ENCODE results near the gene DENND5A.

The DENND5A gene

DNA sequence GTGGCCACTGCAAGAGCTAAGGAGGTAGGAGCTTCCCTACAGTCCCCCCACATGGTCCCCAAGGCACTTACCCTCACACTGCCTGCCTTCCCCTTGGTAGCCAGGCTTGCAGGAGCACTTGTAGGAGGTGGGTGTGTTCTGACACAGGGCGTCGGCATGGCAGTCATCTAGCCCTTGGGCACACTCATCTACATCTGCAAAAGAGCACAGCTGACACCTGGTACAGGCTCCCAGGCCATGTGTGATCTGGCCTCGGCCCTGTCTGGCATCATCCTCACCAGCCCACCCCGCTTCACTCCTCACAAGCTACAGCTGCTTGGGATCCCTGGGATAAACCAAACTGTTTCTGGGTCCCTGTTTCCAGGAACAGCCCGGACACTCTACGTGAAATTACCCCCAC lies 175.5 kb downstream of the DENND5A start:
- H3K4me1 ChIP-seq (ENCODE audit: control insufficient read depth, low read length), result no peaks in the 10 kb centered on the region
- no peaks in the 10 kb centered on the region for H4K20me1 ChIP-seq (ENCODE audit: control insufficient read depth, insufficient read depth, low read depth, low read length)
- no peaks in the 10 kb centered on the region for H3K79me2 ChIP-seq (ENCODE audit: control insufficient read depth, low read length)
- no peak overlapping the region for H3K4me2 ChIP-seq (ENCODE audit: low read length)
- no peaks in the 10 kb centered on the region for H3K36me3 ChIP-seq (ENCODE audit: control insufficient read depth, low read length)
- H3K4me3 ChIP-seq (ENCODE audit: low read length), result no peak overlapping the region
- H3K27me3 ChIP-seq (ENCODE audit: control insufficient read depth, low read length), result peaks cover 48% of the 10 kb centered on the region
- H3K9me2 ChIP-seq (replicated peaks; ENCODE audit: control insufficient read depth, low read length), result no peaks in the 10 kb centered on the region
- no peak overlapping the region for H3K27ac ChIP-seq (ENCODE audit: low read depth, low read length)
- H3K9me3 ChIP-seq (ENCODE audit: control insufficient read depth, insufficient read depth, low read length), result no peaks in the 10 kb centered on the region
- no peaks in the 10 kb centered on the region for H3F3A ChIP-seq (ENCODE audit: control insufficient read depth, insufficient read depth)
- TF ChIP-seq, protein P1, sequence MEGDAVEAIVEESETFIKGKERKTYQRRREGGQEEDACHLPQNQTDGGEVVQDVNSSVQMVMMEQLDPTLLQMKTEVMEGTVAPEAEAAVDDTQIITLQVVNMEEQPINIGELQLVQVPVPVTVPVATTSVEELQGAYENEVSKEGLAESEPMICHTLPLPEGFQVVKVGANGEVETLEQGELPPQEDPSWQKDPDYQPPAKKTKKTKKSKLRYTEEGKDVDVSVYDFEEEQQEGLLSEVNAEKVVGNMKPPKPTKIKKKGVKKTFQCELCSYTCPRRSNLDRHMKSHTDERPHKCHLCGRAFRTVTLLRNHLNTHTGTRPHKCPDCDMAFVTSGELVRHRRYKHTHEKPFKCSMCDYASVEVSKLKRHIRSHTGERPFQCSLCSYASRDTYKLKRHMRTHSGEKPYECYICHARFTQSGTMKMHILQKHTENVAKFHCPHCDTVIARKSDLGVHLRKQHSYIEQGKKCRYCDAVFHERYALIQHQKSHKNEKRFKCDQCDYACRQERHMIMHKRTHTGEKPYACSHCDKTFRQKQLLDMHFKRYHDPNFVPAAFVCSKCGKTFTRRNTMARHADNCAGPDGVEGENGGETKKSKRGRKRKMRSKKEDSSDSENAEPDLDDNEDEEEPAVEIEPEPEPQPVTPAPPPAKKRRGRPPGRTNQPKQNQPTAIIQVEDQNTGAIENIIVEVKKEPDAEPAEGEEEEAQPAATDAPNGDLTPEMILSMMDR (IDR thresholded peaks at IDR 0.05; ENCODE audit: low read depth, low read length, poor library complexity, severe bottlenecking), result no peak

DNA sequence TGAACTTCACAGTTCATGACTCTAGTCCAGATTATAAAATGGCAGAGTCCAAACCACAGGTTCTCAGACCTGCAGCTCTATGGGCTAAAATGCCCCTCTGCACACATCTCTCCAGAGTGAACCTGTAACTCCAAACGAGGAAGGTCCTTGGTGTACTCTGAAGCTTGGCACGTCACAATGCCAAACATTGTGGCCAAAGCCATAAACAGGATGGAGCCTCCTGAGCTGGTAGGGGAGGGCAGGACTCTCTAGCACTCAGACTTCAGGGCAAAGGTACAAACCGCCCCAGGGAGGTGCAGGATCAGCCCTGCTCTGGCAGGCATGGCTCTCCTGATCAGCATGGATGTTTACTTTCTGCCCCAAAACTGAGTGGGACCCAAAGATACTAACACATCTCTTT lies 176.1 kb downstream of the DENND5A start:
- Histone ChIP-seq H3K4me3 (ENCODE audit: low read length) (no peak overlapping the region), H3K79me2 (ENCODE audit: control insufficient read depth, low read length) (no peaks in the 10 kb centered on the region), H3K4me2 (ENCODE audit: low read length) (no peak overlapping the region), H3F3A (ENCODE audit: control insufficient read depth, insufficient read depth) (no peaks in the 10 kb centered on the region), H3K27me3 (ENCODE audit: control insufficient read depth, low read length) (peaks cover 48% of the 10 kb centered on the region), H4K20me1 (ENCODE audit: control insufficient read depth, insufficient read depth, low read depth, low read length) (no peaks in the 10 kb centered on the region), H3K27ac (ENCODE audit: low read depth, low read length) (no peak overlapping the region), H3K9me3 (ENCODE audit: control insufficient read depth, insufficient read depth, low read length) (no peaks in the 10 kb centered on the region), H3K4me1 (ENCODE audit: control insufficient read depth, low read length) (no peaks in the 10 kb centered on the region), H3K36me3 (ENCODE audit: control insufficient read depth, low read length) (no peaks in the 10 kb centered on the region), H3K9me2 (replicated peaks; ENCODE audit: control insufficient read depth, low read length) (no peaks in the 10 kb centered on the region)
- TF ChIP-seq EZH2phosphoT487 (IDR thresholded peaks at IDR 0.05; ENCODE audit: borderline replicate concordance, low read length), result no peak
- TF ChIP-seq, protein P1 (IDR thresholded peaks at IDR 0.05; ENCODE audit: low read depth, low read length, poor library complexity, severe bottlenecking), result no peak

Data from DOHH2 (cell line).